Kidney capillary endothelial cell (primary cell): ENCODE data around the gene GALNT7.

Experiments
- DNase-seq: peaks from one replicate; pipeline ENCODE4 v3.0.0-alpha.2; 2018; ENCODE audit warnings: low spot score

The GALNT7 gene

DNA sequence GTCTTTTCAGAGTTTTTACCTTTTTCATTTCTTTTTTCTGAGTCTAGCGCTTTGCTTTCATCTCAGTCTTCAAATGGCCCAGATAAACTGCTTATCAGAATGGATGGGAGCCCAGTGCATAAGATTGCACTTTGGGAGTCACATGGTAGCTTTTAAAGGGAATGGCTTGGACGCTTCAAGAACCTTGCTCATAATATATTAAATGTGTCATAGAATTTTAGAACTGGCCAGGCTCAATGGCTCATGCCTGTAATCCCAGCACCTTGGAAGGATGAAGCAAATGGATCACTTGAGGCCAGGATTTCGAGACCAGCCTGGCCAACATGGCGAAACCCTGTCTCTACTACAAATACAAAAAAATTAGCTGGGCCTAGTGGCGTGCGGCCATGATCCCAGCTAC lies 97.1 kb downstream of the GALNT7 start:
- DNase-seq: no peak

DNA sequence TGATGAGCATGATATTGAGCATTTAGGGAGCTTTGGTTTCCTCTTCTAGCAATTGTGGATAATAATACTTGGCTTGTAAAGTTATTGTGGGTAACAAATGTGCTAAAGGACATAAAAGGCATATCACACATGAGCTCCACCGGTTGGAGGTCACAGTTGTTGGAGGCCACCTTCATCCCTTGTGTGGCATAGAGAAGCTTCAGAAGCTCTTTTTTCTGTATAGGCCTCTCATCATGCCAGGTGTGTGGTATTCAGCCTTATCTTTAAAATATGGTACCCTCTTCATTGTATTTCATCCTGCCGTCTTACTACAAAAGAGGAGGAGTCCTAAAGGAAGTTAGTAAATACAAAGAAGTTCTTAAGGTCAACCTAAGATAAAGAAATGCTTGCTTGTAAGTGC lies 99.1 kb downstream of the GALNT7 start:
- no peak for DNase-seq

DNA sequence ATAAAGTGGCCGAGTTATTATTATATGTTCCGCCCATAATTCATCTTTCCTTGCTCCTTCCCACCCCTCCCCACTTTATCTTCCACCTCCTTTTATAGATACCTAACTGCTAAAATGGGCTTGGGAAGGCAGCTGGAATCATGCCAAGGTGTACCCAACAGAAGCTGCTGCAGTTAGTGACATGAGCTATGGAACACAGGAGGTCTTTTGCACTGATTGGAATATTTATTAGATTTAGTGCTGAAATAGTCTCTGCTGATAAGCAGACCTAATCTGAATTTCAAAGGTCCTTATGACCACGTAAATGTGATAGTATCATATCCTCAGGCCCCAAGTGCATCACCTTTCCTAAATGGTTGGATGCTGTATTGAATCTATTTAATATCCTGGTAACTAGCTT lies 100.7 kb downstream of the GALNT7 start:
- DNase-seq: no peak

DNA sequence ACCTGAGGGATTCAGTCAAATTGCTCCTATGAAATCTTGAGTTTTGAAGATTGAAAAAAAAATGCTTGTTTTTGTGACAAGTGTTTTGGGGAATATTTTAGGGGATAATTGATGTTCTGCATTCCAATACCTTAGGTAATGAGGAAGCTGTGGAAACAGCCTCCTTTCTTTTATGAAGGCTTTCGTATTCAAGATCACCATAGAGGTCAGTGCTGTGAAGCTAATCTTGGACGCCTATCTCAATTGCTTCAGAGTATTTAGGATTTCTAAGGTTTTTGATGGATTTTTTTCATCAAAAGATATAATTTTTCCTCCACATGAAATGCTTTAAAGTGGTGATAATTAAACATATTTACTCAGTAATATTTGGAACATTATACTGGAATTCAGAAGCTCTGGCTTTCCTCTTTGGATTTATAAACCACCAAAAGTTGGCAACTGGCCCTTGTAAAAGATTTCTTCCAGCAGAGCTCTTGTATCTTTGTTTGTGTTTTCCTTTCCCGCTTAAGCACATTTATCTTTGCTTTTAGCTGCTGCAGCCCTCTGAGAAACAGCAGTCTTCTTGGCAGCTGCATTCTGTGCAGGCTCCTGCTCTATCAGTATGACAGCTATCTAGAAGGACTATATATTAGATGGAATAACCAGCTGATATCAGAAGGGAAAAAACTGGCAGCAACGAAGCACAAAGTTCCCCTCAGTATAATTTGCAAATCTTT lies 101.9 kb downstream of the GALNT7 start:
- DNase-seq: no peak

DNA sequence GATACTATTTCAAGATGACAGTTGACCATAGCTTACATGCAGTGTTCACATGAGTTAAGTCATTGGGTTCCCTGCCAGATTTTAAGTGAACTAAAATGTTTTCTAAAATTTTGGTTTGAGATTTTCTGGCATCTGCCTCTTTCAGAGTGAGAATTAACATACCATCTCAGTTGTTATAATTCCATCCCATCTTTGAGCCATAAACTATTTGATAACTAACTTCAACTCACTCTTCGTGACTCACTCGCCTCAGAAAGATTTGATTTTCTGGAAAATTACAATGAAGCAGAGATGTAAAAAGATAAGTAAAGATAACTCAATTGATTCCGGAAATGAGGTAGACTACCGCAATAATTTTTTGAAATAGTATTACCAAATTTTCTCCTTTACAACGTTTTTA lies 103.7 kb downstream of the GALNT7 start:
- no peak for DNase-seq

GRCh38 chr4:173272996-173273395 lies 104.4 kb downstream of the GALNT7 start:
- no peak for DNase-seq

GRCh38 chr4:173273941-173274340 lies 105.3 kb downstream of the GALNT7 start:
- no peak for DNase-seq

DNA sequence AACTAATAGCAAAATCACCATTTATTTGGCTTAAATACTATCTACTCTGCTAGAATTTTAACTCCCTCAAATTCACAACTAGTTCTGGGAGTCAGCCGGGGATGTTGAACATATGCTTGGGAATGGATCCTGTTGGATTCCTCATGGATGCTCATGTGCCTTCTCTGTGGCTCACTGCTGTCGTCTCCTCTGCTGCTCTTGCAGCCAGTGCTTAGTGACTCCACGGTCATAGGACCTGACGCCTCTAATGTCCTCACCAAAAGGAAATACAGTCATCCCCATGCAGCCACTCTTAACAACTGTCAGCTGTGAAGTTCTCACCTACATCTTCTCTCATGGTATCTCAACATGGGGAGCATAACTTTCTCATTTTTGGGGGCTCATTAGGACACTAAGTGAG lies 106.1 kb downstream of the GALNT7 start:
- no peak for DNase-seq

DNA sequence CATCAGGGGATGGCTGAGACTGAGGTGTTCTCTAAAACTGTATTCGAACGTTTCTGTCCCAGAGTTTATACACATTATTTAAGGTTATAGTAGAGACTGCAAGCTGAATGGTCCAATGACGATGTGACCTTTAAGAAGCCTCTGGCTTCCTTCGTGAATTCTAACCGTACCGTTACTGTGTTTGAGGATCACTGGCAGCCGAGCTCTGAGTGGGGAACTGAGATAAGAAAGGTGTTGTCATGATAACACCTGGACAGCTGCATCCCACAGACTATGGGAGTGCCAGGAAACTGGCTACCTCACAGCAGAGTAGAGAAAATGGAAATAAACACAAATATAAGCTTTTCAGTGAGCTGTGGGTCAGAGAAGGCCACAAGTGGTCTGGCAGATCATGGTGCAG lies 106.5 kb downstream of the GALNT7 start:
- DNase-seq: no peak

DNA sequence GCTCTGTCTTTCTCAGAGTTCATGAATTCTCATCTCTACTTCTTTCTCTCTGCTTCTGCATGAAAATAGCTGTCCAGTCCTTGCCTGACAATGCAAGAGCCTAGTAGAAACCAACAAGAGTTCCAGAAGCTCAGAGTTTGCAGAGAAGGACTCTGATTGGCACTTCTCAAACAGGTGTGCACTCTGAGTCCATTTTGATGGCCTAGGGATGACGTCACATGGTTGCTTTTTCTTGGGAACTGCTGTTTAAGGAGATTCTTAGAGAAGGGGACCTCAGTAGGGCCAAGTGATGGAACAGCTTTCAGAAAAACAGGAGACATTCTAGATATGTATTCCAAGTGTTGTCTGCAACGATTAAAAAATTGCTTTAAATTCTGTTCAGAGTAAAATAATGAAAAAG lies 108.7 kb downstream of the GALNT7 start:
- no peak for DNase-seq

GRCh38 chr4:173280998-173281397 lies 112.4 kb downstream of the GALNT7 start:
- DNase-seq: no peak

- no peak for DNase-seq
Observed at GRCh38 chr4:173281406-173282255, 113.0 kb downstream of the GALNT7 start.

- DNase-seq: no peak
Observed at GRCh38 chr4:173282256-173282562, 113.6 kb downstream of the GALNT7 start.

DNA sequence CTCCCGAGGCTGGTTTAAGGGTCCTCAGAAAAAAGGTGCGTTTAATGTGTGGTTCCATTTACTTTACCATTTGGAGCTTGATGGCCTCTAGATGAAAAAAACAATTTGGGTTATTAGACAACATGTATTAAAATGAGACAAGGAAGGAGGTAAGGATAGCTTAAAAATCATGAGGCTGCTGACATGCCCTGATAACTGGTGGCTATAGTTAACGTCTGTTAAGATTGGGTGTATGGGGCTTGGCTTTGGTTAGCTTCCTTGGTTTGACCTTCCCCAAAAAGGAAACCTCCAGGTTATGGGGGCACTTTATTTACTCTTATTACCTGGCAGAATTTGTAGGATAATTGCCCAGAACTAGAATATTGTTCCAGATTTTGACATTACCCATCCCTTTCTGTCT lies 114.0 kb downstream of the GALNT7 start:
- no peak for DNase-seq

DNA sequence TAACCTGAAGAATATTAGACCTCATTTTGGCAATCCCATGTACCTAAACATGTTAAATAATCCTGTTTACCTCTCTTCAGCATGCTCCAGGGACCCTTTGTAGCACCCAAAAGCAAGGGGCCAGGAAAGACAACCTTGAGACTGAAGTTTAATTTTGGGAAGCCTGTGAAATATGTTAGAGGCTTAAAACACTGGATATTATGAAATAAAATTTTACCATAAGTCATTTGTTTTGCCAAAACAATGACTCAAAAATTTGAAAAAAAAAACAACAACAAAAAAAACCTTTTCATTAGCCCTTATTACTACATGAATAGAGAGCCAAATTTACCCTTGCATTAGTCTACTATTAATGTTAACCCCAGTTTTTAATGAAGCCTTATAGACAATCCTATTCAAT lies 115.9 kb downstream of the GALNT7 start:
- DNase-seq: no peak

- no peak for DNase-seq
Observed at GRCh38 chr4:173287486-173287885, 118.9 kb downstream of the GALNT7 start.

DNA sequence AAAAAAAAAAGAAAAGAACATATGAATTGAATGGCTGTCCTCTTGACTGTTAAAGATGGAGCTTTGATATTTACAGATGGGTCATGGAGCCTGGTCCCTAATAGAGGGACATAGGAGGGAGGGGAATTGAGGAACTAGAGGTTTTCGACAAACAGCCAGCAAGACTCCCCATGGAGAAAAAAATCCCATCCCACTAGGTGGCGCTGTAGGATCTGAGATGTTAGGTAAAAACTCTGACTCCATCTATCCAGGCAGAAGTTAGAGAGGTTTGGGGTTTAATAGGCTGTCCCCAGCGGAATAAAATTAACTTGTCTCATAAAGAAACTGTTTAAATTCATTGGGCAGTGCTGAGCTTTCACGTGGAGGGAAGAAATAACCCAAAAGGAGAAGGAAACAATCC lies 119.7 kb downstream of the GALNT7 start:
- peak; percentile 34 for DNase-seq

DNA sequence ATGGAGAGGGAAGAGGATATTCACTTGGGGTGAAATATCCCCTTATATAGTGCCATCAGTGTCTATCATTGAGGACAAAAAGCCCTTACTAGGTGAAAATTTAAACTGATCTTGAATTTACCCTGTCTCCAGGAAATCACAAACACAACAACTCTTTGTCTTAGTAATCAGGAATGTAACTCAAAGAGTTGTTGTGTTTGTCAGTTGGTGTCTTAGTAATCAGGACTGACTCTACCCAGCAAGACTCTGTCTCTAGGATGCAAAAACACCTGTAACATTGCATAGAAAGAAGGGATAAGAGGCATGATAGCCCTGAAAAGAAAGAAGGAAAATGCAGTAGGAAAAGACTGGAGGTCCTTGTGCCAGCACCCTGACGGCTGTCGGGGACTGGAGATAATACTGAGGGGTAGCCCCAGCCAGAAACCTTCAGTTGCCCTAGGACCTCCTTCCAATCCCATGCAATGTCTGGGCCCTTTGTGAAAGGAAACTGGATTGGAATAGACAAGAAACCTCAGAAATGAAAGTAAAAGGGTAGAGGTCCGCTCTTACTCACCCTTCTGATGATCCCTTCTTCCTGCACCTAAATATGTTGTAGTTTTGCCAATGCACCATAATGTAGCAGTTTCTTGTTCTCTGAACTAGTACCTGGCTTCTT lies 120.2 kb downstream of the GALNT7 start:
- no peak for DNase-seq

DNA sequence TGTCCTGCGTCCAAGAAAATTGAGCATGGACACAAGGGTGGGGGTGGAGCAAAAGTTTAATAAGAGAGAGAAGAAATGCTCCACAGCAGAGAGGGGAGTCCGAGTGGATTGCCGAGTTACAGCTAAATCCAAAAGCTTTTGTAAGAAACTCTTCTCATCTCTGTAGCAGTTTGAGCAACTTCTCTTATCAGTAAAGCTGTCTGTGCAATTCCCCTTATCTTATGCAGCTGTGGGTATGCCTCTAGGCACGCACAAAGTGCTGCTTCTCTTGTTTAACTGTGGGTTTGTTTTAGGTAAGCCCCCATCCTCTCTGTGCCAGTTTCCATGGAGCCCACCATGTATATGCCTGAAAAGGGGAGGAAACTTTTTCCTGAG lies 120.7 kb downstream of the GALNT7 start:
- no peak for DNase-seq

- DNase-seq: no peak
Observed at GRCh38 chr4:173291899-173292298, 123.3 kb downstream of the GALNT7 start.

GRCh38 chr4:173293663-173294062 lies 125.1 kb downstream of the GALNT7 start:
- DNase-seq: no peak

DNA sequence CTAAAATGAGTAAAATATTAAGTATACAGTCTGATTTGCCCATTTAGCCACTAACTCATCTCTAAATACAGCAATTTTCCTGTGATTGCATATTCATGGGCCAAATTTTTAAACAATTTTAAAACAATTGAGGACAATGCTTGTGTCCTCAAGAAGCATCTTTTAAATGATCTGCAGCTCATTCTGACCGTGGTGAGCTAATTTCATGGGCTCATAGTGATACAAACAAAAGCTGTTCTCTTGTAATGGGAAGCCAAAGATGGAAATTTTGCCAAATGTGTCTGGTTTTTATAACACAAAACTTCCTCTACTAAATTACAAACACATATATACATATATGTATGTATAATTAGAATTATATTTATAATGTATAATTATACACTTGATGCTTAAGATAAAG lies 125.8 kb downstream of the GALNT7 start:
- DNase-seq: no peak

DNA sequence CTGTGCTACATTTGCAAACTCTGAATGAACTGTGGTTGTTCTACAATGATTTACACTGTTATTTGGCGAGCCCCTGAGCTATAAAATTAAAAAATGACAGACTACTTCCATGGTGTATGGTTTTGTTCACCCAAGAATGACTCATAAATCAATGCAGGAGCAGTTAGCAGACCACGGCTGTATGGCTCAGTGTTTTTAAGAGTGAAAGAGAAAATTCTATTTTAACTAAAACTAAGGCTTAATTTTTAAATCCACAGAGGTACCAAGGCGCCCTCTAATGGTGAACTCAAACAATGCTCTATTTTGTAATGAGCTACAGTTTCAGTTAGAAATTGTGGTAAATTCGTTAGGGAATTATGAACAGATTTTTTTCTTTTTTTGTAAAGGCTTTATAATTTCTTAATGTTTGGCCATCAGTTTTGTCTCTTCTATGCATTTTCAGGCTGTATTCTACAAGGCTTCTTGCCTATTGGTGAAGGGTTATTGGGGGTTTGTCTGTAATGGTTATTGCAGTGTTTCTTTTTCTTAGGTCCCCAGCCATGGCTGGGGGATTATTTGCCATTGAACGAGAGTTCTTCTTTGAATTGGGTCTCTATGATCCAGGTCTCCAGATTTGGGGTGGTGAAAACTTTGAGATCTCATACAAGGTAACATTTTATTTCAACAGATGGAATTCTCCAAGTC lies 133.0 kb downstream of the GALNT7 start:
- DNase-seq: peak; percentile 9
